WTC11 (cell line): ENCODE results near the gene ARX.

Source experiments
- CBFB ChIP-seq: sonication (generic); formaldehyde crosslinking; IDR thresholded peaks from 2 replicates; pipeline ENCODE4 v1.8.1; 2022; ENCODE audit warnings: mild to moderate bottlenecking, low read depth, missing genetic modification reagents
- FOXK1 ChIP-seq: sonication (generic); formaldehyde crosslinking; IDR thresholded peaks from 2 replicates; pipeline ENCODE4 v1.8.0; 2022; ENCODE audit warnings: mild to moderate bottlenecking, moderate library complexity, missing genetic modification reagents
- NFYB ChIP-seq: sonication (generic); formaldehyde crosslinking; conservative IDR thresholded peaks from 2 replicates; pipeline ENCODE4 v1.8.0; 2022; ENCODE audit warnings: low read depth, missing genetic modification reagents
- TP53 ChIP-seq: sonication (generic); formaldehyde crosslinking; IDR thresholded peaks from 2 replicates; pipeline ENCODE4 v1.8.1; 2023; ENCODE audit warnings: mild to moderate bottlenecking, missing genetic modification reagents
- TF ChIP-seq, protein P1 (sequence below): sonication (generic); formaldehyde crosslinking; IDR thresholded peaks from 2 replicates; pipeline ENCODE4 v1.8.1; 2022; ENCODE audit warnings: low read depth, missing genetic modification reagents, borderline replicate concordance
- TF ChIP-seq, protein P2 (sequence below): fragments of 200-600 bp; IDR thresholded peaks from 2 replicates; pipeline ENCODE4 v1.8.0; 2022; ENCODE audit warnings: antibody characterized with exemption
- TF ChIP-seq, protein P3 (sequence below): sonication (generic); formaldehyde crosslinking; IDR thresholded peaks from 2 replicates; pipeline ENCODE4 v1.8.1; 2022; ENCODE audit warnings: missing genetic modification reagents, borderline replicate concordance
- TF ChIP-seq, protein P4 (sequence below): sonication (generic); formaldehyde crosslinking; IDR thresholded peaks from 2 replicates; pipeline ENCODE4 v1.8.0; 2022; ENCODE audit warnings: mild to moderate bottlenecking, missing genetic modification reagents
- TF ChIP-seq, protein P5 (sequence below): sonication (generic); formaldehyde crosslinking; conservative IDR thresholded peaks from 2 replicates; pipeline ENCODE4 v1.8.1; 2022; ENCODE audit warnings: mild to moderate bottlenecking, missing genetic modification reagents
- TF ChIP-seq, protein P6 (sequence below): sonication (generic); formaldehyde crosslinking; IDR thresholded peaks from 2 replicates; pipeline ENCODE4 v1.8.1; 2022; ENCODE audit warnings: low read depth, mild to moderate bottlenecking, moderate library complexity, missing genetic modification reagents, borderline replicate concordance

DNA sequence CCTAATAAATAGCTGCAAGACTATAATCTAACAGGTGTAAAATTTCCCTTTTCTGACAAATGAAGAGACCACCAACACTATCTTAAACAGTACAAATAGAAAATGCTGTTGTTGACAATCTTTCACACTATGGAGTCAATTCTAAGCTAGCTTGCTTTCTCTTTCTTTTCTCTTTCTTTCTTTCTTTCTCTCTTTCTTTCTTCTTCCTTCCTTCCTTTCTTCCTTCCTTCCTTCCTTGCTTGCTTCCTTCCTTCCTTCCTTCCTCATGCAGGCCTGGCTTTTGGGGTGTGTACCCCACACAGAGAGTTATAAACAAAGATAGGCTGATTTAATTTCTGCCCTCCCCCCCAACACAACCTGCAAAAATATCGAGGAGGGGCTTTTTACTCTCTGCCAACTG lies 8.1 kb upstream of the ARX start:
- TF ChIP-seq, protein P1, sequence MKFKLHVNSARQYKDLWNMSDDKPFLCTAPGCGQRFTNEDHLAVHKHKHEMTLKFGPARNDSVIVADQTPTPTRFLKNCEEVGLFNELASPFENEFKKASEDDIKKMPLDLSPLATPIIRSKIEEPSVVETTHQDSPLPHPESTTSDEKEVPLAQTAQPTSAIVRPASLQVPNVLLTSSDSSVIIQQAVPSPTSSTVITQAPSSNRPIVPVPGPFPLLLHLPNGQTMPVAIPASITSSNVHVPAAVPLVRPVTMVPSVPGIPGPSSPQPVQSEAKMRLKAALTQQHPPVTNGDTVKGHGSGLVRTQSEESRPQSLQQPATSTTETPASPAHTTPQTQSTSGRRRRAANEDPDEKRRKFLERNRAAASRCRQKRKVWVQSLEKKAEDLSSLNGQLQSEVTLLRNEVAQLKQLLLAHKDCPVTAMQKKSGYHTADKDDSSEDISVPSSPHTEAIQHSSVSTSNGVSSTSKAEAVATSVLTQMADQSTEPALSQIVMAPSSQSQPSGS (CRISPR knock-in tag) = no peak
- TF ChIP-seq, protein P2, sequence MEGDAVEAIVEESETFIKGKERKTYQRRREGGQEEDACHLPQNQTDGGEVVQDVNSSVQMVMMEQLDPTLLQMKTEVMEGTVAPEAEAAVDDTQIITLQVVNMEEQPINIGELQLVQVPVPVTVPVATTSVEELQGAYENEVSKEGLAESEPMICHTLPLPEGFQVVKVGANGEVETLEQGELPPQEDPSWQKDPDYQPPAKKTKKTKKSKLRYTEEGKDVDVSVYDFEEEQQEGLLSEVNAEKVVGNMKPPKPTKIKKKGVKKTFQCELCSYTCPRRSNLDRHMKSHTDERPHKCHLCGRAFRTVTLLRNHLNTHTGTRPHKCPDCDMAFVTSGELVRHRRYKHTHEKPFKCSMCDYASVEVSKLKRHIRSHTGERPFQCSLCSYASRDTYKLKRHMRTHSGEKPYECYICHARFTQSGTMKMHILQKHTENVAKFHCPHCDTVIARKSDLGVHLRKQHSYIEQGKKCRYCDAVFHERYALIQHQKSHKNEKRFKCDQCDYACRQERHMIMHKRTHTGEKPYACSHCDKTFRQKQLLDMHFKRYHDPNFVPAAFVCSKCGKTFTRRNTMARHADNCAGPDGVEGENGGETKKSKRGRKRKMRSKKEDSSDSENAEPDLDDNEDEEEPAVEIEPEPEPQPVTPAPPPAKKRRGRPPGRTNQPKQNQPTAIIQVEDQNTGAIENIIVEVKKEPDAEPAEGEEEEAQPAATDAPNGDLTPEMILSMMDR = no peak
- TF ChIP-seq, protein P3, sequence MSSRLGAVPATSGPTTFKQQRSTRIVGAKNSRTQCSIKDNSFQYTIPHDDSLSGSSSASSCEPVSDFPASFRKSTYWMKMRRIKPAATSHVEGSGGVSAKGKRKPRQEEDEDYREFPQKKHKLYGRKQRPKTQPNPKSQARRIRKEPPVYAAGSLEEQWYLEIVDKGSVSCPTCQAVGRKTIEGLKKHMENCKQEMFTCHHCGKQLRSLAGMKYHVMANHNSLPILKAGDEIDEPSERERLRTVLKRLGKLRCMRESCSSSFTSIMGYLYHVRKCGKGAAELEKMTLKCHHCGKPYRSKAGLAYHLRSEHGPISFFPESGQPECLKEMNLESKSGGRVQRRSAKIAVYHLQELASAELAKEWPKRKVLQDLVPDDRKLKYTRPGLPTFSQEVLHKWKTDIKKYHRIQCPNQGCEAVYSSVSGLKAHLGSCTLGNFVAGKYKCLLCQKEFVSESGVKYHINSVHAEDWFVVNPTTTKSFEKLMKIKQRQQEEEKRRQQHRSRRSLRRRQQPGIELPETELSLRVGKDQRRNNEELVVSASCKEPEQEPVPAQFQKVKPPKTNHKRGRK (CRISPR knock-in tag) = no peak
- TF ChIP-seq, protein P4, sequence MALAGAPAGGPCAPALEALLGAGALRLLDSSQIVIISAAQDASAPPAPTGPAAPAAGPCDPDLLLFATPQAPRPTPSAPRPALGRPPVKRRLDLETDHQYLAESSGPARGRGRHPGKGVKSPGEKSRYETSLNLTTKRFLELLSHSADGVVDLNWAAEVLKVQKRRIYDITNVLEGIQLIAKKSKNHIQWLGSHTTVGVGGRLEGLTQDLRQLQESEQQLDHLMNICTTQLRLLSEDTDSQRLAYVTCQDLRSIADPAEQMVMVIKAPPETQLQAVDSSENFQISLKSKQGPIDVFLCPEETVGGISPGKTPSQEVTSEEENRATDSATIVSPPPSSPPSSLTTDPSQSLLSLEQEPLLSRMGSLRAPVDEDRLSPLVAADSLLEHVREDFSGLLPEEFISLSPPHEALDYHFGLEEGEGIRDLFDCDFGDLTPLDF (CRISPR knock-in tag) = no peak
- TF ChIP-seq NFYB (CRISPR knock-in tag) (no peak), CBFB (CRISPR knock-in tag) (no peak), FOXK1 (CRISPR knock-in tag) (no peak), TP53 (CRISPR knock-in tag) (no peak)
- TF ChIP-seq, protein P5, sequence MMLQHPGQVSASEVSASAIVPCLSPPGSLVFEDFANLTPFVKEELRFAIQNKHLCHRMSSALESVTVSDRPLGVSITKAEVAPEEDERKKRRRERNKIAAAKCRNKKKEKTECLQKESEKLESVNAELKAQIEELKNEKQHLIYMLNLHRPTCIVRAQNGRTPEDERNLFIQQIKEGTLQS = no peak
- TF ChIP-seq, protein P6, sequence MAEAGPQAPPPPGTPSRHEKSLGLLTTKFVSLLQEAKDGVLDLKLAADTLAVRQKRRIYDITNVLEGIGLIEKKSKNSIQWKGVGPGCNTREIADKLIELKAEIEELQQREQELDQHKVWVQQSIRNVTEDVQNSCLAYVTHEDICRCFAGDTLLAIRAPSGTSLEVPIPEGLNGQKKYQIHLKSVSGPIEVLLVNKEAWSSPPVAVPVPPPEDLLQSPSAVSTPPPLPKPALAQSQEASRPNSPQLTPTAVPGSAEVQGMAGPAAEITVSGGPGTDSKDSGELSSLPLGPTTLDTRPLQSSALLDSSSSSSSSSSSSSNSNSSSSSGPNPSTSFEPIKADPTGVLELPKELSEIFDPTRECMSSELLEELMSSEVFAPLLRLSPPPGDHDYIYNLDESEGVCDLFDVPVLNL (CRISPR knock-in tag) = no peak
